ENCODE measurements around the gene CHTF18.
"Not testable (repeated sequence)": the region's sequence is repeated elsewhere in the genome, so short reads cannot be mapped to it uniquely, and the experiment has no call there.

CHTF18 gene

GRCh38 chr16:788399-789126 is at the start of gene CHTF18:
Gene CHTF18, plus strand, starts transcription at chr16:788620. Its CDS starts 65 bp downstream, at chr16:788685.
- FAIRE-seq, result no peak

GRCh38 chr16:739560-740458 is 48.6 kb upstream of the CHTF18 start:
- no peak for FAIRE-seq

GRCh38 chr16:740459-740763 is 48.0 kb upstream of the CHTF18 start:
- FAIRE-seq, result no peak

GRCh38 chr16:740764-741505 is 47.5 kb upstream of the CHTF18 start, which contains the start of gene CIAO3:
Gene CIAO3, minus strand, starts transcription at chr16:740997. Its CDS starts 12 bp downstream, at chr16:740985.
- no peak for FAIRE-seq

DNA sequence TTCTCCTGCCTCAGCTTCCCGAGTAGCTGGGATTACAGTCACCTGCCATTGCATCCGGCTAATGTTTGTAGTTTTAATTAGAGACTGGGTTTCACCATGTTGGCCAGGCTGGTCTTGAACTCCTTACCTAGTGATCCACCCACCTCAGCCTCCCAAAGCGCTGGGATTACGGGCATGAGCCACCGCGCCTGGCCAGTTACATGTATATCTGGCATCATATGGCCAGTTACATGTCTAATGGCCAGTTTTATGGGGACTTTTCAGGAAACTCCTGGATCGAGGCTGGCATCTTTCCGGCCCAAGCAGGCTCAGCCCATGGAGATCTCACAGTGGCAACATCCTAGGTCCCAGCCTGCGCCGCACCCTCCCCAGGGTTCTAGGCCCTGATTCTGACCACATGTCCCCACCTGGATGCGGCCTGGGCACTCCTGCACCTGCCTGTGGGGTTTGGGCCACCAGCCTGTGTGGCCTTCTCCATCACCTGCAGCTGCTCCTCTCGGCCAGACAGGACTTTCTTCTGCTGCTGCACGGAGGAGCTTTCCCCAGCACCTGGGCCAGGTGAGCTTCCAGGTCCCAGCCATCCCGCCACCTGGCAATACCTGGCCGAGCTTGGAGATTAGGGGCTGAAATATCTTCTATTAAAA is 46.3 kb upstream of the CHTF18 start:
- FAIRE-seq, result no peak

- not testable (repeated sequence) for FAIRE-seq
Observed at GRCh38 chr16:742894-743293, 45.5 kb upstream of the CHTF18 start.

DNA sequence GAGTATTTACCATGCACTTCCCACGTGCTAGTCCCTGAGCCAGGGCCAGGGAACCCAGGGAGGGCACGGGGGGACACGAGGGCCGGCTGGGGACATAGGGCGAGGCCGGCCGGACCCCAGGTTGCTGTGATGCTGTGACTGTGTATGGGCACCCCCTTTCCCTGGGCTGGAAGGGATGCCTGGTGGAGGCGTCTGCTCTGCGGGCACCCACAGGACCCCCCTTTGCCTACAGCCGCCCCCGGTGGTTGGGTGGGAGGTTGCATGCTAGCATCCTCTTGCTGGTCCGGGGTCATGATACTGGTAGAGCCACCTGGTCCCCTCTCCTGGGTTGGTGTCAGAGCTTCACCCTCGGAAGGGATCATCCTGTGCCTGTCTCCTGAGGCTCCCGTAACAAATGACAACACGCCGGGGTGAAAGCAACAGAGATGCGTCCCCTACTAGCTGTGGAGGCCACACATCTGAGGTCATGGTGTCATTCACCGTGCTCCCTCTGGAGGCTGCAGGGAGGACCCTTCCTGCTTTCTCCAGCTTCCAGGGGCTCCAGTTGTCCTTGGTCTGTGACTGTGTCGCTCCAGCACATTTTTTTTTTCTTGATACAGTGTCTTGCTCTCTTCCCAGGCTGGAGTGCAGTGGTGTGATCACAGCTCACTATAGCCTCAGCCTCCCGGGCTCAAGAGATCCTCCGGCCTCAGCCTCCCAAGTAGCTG is 44.5 kb upstream of the CHTF18 start:
- no peak for FAIRE-seq

DNA sequence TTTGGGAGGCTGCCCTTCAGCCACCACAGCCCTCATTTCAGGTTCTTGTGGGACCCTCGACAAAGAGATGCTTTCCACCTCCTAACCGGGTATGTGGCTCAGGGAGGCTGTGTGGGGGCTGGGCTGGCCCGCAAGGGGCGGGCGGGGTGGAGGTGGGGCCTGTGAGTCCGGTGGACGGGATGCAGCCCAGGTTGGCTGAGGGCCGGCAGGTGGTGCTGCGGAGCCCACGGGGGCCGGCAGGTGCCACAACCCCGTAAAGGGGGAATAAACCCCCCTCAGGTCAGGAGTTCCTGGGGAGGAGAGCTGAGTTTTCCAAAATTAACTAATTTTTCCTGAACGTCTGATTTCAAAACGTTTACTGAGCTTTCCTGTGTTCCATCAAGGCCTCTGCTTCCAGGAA is 42.7 kb upstream of the CHTF18 start:
- FAIRE-seq, result no peak

GRCh38 chr16:746637-747036 is 41.8 kb upstream of the CHTF18 start:
- no peak for FAIRE-seq

- FAIRE-seq, result no peak
Observed at GRCh38 chr16:747978-748746, 40.3 kb upstream of the CHTF18 start.

DNA sequence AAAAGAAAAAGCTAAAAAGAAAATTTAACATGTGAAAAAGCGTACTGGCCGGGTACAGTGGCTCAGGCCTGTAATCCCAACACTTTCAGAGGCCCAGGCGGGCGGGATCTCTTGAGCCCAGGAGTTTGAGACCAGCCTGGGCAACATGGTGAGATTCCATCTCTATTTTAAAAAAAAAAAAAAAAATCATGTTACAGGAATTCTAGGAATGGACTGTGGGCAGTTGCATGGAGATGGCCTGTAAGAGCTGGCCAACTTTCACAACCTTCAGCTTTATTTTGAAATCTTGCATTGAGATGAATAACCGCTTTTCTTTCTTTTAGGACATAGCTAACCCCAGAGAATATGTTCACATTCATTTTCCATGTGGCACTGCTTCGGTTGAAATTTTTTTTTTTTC is 39.4 kb upstream of the CHTF18 start:
- no peak for FAIRE-seq

- no peak for FAIRE-seq
Observed at GRCh38 chr16:750485-750884, 37.9 kb upstream of the CHTF18 start.

DNA sequence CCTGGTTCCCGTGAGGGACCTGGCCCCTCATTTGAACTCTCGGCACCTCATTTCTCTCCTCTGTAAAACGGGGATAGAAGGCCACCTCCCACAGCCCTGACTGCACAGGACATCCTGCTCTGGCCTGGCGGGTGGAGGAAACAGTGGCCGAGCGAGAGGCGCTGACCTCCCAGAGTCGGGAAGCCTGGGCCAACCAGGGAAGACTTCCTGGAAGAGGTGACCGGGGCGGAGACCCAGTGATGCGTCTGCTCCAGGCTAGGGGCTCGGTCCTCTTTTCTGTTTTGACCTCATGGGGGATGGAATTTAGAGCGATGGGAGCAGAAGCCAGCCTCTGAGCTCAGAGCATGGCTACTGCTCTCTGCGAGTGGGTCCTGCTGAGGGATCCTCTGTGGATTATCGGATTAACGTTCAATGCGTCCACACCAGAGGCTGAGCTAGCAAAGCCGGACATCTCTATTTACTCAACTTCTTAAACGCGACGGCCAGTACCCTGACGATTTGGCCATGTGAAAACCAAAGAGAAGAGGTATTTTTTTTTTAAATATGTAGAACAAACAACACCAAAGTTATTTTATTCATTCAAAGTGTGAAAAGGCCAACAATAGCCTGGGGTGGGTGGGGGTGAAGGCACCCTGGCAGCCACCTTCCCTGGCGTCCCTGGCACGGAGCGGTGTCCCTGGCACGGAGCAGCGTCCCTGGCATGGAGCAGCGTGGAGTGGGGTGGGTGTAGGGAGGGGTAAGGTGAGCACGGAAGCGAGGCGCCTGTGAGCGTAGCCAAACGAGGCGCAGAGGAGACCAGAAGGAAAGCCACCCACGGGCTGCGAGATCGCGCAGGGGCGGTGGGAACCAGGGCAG is 37.0 kb upstream of the CHTF18 start:
- no peak for FAIRE-seq

DNA sequence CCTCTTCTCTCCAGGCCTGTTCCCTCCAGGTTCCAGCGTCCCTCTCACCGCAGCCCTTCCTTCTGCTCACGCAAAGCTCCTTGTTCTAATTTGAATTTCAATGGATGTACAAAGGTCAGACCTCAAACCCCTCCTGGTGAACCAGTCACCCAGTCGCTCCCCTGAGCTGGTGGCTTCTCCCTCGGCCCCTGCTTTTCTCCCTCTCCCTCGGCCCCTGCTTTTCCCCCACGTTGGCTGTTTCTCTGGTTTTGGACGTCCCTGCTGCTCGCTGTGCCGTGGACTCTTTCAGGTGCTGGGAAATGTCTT is 36.5 kb upstream of the CHTF18 start:
- no peak for FAIRE-seq

DNA sequence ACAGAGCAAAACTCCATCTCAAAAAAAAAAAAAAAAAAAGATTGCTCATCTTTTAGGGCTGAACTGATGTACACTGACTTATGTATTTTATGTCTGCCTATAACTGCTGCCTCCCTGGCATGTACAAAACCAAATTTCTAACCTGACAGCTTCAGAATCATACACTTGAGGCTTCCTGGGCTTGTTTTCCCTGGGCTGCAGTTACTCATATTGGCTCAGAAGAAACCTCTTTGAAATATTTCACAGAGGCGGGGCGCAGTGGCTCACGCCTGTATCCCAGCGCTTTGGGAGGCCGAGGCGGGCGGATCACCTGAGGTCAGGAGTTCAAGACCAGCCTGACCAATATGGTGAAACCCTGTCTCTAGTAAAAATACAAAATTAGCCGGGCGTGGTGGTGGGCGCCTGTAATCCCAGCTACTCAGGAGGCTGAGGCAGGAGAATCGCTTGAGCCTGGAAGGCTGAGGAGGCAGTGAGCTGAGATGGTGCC is 34.3 kb upstream of the CHTF18 start:
- FAIRE-seq, result not testable (repeated sequence)

- FAIRE-seq, result no peak
Observed at GRCh38 chr16:754656-755055, 33.8 kb upstream of the CHTF18 start.

GRCh38 chr16:756428-756827 is 32.0 kb upstream of the CHTF18 start:
- no peak for FAIRE-seq

- no peak for FAIRE-seq
Observed at GRCh38 chr16:759110-759910, 29.1 kb upstream of the CHTF18 start.

- no peak for FAIRE-seq
Observed at GRCh38 chr16:760065-760464, 28.4 kb upstream of the CHTF18 start.
